DMS 273 (cell line): Measurements from ENCODE around the gene AS3MT.
"Not testable (repeated sequence)": the region's sequence is repeated elsewhere in the genome, so short reads cannot be mapped to it uniquely, and the experiment has no call there.

ENCODE experiments used
- DNase-seq: peaks from one replicate; lab custom pipeline; 2025; ENCODE audit not compliant: unreplicated experiment; lab: John Stamatoyannopoulos, UW

Gene AS3MT, protein sequence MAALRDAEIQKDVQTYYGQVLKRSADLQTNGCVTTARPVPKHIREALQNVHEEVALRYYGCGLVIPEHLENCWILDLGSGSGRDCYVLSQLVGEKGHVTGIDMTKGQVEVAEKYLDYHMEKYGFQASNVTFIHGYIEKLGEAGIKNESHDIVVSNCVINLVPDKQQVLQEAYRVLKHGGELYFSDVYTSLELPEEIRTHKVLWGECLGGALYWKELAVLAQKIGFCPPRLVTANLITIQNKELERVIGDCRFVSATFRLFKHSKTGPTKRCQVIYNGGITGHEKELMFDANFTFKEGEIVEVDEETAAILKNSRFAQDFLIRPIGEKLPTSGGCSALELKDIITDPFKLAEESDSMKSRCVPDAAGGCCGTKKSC

DNA sequence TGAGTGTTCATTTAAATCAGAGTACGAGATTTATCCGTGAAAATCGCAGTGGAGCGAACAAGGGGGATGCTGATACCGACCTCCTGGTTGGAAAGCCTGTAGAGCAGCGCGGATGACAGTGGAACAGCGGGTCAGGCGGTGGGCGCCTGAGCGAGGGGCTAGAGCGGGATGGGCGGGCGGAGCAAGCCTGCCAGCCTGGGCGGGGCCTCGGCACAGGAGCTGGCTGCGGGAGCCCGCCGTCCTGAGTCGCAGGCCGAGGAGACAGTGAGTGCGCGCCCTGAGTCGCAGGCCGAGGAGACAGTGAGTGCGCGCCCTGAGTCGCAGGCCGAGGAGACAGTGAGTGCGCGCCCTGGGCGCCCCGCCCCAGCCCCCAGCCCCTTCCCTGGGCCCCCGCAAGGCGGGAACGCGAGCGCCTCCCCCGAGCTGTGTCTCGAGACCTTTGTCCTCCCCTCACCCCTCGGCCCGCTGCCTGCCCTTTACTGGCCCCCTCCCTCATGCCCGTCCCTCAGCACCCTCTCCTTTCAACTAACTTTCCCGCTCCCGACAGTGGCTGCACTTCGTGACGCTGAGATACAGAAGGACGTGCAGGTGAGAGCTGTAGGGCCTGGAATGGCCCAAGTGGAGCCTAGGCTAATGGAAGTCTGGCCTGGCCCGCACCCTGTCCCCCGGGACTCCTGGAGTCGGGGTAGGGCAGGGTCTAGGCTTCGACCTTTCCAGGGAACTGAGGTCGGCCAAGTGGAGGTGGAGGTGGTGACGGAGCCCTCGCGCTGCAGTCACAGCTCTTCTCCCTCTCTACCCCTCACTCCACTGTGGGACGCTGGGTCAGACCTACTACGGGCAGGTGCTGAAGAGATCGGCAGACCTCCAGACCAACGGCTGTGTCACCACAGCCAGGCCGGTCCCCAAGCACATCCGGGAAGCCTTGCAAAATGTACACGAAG lies at the start of gene AS3MT:
Gene AS3MT (plus strand): TSS at position 213 of the 941 bp plus-strand sequence. CDS start 123 bp downstream, at position 336.
- peak; percentile 69 for DNase-seq

DNA sequence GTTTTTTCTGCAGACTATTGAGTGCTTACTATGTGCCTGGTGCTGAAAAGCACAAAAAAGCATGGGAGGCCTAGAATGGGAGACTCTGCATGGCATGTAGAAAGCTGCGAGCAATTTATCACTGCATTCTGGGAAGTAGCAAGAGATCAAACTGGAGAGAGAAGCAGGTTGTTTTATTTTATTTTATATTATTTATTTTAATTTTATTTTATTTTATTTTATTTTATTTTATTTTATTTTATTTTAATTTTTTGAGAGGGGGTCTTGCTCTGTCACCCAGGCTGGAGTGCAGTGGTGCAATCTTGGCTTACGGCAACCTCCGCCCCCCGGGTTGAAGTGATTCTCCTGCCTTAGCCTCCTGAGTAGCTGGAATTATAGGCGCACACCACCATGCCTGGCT lies 49.3 kb upstream of the AS3MT start:
- DNase-seq, result not testable (repeated sequence)

DNA sequence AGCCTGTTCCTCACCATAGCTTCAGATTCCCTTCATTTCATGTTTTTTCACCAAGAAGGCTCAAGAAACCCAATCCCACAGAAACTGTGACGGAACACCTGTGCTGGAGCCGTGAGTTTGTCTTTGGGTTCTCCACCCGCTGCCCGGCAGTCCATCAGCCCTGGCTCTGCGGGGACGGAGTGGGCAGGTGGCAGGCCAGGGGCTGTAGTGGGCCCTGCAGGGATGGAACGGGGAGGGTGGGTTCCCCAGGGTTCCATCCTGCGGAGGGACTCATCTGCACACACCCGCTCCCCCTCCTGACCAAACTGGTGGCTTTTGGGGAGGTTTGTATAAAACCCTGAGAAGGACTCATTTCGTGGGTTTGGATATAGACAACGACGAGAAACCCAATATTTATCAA lies 47.0 kb upstream of the AS3MT start:
- no peak for DNase-seq

DNA sequence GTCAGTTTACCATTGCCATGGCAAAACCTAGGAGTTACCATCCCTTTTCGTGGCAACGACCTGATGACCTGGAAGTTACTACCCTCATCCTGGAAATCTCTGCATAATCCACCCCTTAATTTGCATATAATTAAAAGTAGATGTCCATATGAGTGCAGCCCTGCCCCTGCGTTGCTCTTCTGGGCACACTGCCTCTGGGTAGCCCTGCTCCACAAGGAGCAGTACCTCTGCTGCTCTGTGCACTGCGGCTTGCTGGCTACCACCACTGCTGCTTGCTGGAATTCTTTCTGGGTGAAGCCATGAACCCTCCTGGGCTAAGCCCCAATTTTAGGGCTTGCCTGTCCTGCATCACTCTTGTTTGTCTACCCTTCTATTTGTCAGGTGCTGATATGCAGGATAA lies 44.6 kb upstream of the AS3MT start:
- no peak for DNase-seq

DNA sequence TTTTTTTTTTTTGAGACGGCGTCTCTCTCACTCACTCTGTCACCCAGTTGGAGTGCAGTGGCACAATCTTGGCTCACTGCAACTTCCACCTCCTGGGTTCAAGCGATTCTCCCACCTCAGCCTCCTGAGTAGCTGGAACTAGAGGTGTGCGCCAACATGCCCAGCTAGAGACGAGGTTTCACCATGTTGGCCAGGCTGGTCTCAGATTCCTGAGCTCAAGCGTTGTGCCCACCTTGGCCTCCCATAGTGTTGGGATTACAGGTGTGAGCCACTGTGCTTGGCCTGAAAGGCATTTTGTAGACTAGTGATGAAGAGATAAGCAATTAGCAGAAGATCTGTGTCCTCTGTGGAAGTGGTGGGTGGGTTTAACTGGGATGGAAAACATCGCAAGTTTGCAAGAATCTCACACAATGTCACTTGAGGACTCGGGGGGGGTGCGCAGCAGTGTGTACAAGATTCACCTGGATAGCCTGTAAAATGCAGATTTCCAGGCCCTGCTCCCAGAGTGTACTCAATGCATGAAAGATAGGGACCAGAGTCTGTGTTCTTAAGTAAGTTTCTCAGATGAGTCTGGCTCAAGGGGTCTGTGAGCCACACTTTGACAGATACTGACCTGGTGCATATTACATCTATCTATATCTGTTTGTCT lies 43.0 kb upstream of the AS3MT start:
- no peak for DNase-seq

DNA sequence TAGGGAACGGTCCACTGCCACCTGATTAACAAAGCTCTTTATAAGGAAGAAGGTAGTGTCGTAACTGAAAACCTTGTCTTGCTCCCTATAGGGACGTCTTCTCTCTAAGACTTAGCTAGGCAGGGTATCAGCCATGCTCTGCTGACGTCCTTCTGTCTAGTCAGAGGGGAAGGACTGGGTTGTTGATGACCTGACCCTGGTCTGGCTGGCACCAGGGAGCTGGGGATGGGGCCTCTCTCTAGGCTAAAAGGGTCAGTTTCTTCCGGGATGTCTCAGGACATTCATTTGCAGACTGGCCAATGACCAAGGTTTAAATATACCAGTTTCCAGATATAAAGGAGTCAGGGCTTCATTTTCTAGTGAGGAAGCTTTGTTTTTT lies 41.7 kb upstream of the AS3MT start:
- DNase-seq, result no peak

DNA sequence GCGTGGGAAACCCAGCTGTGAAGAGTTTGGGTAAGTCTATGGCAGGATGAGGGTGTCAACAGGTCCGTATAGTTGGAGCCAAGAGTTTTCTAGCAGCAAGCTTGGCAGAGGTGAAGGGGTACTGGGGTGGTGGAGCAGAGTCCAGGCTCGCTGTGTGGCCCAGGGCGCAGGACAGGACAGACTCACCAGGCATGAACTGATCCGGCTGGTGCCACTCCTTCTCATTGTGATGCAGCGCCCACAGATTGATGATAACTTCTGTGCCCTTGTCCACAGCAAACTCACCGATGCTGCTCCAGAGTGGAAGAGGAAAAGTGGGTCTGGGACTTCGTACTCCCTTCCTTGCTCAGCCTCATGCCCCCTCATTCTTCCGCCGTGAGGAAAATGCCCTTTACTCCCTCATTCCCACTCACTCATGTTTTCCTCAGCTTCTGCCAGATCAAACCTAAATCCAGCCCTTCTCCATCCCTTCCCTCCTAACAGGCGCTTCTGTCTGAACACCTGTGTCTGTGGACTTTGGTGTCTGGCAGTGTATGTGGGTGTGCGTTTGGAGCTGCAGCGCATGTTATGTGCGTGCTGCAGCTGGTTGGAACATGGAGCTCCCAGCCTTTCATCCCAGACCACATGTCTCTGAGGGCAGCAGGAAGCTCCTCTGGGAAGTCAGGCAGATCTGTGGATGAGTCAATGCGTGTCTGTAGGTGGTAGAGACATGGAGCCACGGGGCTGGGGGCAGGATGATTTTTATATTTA lies 37.8 kb upstream of the AS3MT start:
- DNase-seq, result no peak

DNA sequence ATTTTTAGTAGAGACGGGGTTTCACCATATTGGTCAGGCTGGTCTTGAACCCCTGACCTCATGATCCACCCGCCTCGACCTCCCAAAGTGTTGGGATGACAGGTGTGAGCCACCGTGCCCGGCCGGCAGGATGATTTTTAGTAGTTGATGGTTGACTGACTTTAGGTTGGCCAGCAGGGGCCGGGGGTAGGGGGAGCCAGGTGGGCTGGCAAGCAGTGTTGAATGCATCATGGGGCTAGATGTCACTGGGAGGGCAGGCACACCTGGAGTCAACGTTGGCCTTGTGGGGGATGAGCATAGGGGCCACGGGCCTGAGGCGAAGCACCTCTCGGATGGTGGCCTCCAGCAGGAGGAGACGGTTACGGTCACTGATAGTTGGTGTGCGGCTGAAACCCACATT lies 37.0 kb upstream of the AS3MT start:
- DNase-seq, result no peak

DNA sequence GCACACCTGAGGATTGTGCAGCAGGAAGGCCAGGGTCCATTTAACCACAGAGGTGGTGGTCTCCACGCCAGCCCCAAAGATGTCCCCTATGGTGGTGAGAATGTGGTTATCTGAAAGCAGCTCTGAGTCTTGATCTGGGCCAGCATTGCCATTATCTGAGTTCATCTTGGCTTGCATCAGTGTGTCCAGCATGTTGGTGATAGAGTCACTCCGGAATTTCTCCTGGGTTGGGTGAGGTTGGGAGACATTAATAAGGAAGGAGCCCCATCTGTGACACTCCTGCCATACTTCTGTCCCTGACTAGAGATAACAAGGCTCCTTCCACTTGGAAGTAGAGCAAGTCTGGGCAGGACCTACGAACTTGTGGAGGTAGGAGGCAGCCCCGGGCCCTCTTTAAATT lies 36.3 kb upstream of the AS3MT start:
- DNase-seq, result no peak

DNA sequence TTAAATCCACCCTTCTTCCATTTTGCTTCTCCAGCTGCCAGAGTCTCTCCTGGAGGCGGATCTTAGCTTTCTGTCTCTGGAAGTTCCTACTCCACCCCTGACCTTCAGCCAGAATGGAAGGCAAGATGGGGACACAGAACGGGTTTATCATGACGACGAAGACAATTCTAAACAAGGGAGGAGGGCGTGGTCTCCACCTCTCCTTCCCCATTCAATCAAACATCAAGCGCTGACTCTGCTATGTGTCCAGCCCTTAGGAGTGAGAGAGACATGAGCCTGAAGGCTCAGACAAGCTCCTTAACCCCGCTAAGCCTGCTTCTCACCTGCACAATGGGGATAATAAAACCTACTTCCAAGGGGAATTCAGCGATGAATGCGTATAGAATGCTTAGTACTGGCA lies 35.1 kb upstream of the AS3MT start:
- no peak for DNase-seq

DNA sequence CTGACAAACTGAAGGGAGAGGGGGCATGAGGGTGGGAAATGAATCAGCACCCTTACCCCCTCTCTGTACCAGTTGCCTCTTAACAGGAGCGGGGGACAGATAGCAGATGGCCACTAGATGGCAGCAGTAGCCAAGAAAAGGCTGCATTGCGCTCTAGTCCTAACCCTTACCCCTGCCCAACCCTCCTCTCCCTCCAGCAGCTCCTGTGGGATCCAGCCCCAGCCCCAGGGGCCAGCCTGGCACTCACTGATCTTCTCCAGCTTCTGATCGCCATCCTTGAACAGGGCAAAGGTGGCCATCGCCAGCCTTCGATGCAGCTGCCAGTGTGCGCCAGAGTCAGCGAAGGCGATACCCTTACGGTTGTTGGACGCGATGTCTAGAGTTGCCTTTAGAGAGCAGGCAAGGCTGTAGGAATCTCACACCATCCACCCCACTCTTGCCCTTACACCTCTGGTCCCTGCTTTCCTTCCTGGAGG lies 34.2 kb upstream of the AS3MT start:
- DNase-seq, result peak; percentile 87

DNA sequence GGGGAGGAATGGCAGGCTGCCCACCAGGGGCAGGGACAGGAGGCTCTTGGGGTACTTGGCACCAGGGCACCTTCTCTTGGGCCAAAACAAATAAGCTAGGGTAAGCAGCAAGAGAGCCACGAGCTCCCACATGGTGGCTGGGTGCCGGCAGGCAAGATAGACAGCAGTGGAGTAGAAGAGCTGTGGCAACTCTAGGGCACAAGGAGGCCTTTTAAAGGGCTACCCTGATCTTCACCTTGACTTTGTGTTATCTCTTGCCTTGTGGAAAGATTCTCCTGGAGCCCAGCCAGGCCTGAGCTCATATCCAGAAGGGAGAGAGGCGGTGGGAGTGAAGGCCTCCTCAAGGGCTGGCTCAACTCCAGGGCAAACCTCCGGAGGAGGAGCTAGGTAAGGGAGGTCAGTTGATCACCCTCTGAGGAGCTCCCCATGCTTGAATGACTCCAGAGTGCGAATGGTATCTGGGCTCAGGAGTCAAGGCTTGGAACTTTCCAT lies 32.0 kb upstream of the AS3MT start, which contains the start of gene CYP17A1:
Gene CYP17A1 (minus strand): TSS at position 184 of the 492 bp plus-strand sequence. CDS start 52 bp downstream, at position 132.
- peak; percentile 69 for DNase-seq

DNA sequence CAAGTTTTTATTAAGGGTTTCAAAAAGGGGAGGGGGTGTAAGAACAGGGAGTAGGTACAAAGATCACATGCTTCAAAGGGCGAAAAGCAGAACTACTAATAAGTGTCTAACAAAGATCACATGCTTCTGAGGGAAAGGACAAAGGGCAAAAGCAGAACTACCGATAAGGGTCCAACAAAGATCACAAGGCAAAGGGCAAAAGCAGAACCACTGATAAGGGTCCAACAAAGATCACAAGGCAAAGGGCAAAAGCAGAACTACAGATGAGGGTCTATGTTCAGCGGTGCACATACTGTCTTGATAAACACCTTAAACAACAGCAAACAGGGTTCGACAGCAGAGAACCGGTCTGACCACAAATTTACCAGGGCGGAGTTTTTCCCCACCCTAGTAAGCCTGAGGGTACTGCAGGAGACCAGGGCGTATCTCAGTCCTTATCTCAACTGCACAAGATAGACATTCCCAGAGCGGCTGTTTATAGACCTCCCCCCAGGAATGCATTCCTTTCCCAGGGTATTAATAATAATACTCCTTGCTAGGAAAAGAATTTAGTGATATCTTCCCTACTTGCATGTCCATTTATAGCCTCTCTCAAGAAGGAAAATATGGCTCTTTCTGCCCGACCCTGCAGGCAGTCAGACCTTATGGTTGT lies 30.9 kb upstream of the AS3MT start:
- not testable (repeated sequence) for DNase-seq

DNA sequence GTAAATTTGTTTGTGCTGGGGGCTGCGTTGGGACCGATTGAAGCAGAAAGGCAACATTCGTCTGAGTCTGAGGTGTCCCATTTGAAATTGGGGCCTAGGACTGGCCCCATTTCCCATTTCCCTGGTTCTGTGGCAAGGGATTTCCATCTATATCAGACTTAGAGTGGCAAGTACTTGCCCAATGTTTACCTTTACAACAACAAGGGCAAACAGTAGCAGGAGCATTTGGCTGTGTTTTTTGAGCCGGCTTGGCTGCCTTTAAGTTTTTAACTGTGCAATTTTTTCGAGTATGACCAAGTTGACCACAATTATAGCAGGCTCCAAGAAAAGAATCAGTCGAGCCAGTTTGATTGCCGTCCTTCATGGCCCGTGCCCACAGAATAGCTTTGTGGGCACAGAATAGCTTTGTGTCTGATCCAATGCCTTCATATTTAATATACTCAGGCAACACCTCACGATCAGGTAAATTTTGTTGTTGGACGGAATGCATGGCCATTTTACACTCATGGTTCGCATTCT lies 27.4 kb upstream of the AS3MT start:
- no peak for DNase-seq

DNA sequence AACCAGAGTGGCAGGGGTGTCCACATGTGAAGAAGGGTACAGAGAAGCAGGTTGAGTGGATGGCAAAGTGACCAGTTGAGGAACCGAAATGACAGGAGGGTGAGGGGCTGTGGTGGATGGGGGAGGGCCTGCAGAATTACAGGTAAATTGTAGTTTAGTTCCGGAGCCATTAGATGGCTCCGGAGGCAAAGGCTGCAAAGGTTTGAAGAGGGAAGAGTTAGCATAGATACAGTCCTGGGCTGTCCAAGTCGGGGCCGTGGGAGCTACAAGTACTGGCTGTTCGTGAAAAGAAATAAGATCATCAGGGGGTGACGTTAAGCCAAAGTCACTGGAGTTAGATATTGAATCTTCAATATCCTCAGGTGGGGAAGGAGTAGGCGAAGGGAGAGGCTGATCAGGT lies 26.1 kb upstream of the AS3MT start:
- not testable (repeated sequence) for DNase-seq

DNA sequence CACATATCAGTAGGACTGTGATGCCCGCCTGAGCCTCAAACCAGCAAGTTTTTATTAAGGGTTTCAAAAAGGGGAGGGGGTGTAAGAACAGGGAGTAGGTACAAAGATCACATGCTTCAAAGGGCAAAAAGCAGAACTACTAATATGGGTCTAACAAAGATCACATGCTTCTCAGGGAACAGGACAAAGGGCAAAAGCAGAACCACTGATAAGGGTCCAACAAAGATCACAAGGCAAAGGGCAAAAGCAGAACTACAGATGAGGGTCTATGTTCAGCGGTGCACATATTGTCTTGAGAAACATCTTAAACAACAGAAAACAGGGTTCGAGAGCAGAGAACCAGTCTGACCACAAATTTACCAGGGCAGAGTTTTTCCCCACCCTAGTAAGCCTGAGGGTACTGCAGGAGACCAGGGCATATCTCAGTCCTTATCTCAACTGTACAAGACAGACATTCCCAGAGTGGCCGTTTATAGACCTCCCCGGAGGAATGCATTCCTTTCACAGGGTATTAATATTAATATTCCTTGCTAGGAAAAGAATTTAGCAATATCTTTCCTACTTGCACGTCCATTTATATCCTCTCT lies 25.0 kb upstream of the AS3MT start:
- DNase-seq, result not testable (repeated sequence)

DNA sequence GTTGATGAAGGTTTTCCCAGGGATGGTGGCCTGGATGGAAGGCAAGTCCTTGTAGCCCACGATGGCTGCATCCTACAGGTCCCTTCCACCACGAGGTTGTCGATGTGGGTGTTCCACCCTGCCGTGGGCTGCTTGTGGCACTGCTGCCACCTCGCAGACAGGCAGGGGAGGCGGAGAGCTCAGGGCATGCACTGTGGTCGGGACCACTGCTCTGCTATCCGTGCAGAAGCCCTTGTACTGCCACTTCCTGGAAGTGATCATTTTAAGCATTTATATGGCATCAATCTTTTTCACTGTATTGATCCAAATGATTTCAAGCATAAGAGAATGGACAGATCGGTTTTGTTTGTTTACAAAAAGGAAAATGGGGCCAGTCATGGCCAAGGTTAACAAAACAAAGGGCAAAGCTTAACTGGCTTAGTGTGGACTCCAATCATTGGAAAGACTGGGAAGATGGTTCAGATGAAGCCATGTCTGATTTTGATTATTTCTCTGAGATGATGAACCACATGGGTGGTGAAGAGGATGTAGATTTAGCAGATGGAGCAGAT lies 23.8 kb upstream of the AS3MT start:
- no peak for DNase-seq

DNA sequence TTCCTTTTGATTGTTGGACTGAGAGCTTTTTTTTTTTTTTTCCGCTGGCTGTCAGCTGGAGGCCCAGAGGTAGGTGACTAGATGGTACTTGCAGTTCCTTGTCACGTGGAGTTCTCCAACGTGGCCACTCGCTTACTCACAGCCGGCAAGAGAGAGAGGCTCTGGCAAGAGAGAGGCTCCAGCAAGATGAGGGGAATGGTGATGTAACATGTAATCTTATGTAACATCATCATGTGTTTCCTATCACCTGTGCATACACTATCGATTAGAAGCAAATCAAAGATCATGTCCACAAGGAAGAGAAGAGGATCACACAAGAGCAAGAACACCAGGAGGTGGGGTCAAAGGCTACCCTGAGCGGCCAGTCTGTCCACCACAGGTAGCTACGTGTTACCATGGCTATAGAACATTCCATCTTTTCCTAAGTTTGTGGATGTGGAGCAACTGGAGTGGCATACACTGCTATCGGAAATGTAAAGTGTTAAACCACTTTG lies 19.2 kb upstream of the AS3MT start:
- no peak for DNase-seq

DNA sequence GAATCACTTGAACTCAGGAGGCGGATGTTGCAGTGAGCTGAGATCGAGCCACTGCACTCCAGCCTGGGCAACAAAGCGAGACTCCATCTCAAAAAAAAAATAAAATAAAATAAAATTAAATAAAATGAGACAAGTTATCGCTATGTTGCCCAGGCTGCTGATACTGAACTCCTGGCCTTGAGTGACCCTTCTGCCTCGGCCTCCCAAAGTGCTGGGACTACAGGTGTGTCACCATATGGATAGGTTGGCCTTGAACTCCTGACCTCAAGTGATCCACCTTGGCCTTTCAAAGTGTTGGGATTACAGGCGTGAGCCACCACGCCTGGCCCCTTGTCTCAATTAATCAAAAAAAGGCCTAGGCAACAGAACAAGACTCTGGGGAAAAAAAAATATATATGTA lies 16.0 kb upstream of the AS3MT start:
- DNase-seq, result not testable (repeated sequence)
